Neutrophil (primary cell): ENCODE data around the gene RPL10A.
"Not testable (repeated sequence)": the region's sequence is repeated elsewhere in the genome, so short reads cannot be mapped to it uniquely, and the experiment has no call there.

Source experiments
- H3K27ac ChIP-seq: fragments of 200-600 bp; sonication (generic); 2 replicates; pipeline ENCODE4 v1.5.1; 2016; ENCODE audit warnings: mild to moderate bottlenecking, moderate library complexity
- H3K27me3 ChIP-seq: fragments of 200-600 bp; sonication (generic); 2 replicates; pipeline ENCODE4 v1.6.0; 2016; ENCODE audit warnings: mild to moderate bottlenecking
- H3K36me3 ChIP-seq: fragments of 200-600 bp; sonication (generic); 2 replicates; pipeline ENCODE4 v1.5.1; 2017
- H3K4me1 ChIP-seq, 2 experiments: fragments of 200-600 bp in 1 of 2; sonication (generic) in 1 of 2; 1 replicate in 1 of 2; 2 replicates in 1 of 2; pipeline versions ENCODE4 v1.5.1 to v1.6.1; 2013 to 2016; ENCODE audit warnings: low read depth in 1 of 2, low read length in 1 of 2, mild to moderate bottlenecking in 1 of 2, moderate library complexity in 1 of 2; ENCODE audit not compliant: control insufficient read depth in 1 of 2, insufficient read depth in 1 of 2
- H3K4me3 ChIP-seq, 2 experiments: fragments of 200-600 bp in 1 of 2; sonication (generic) in 1 of 2; 1 replicate in 1 of 2; 2 replicates in 1 of 2; pipeline ENCODE4 v1.5.1; 2013 to 2016; ENCODE audit warnings: low read depth in 1 of 2, low read length in 1 of 2, mild to moderate bottlenecking in 1 of 2, moderate library complexity in 1 of 2
- H3K9me3 ChIP-seq: fragments of 200-600 bp; sonication (generic); 2 replicates; pipeline ENCODE4 v1.5.1; 2016
- TF ChIP-seq, protein P1 (sequence below): fragments of 200-600 bp; sonication (generic); IDR thresholded peaks from 2 replicates; pipeline ENCODE4 v1.5.1; 2016; ENCODE audit warnings: antibody characterized with exemption

RPL10A gene

DNA sequence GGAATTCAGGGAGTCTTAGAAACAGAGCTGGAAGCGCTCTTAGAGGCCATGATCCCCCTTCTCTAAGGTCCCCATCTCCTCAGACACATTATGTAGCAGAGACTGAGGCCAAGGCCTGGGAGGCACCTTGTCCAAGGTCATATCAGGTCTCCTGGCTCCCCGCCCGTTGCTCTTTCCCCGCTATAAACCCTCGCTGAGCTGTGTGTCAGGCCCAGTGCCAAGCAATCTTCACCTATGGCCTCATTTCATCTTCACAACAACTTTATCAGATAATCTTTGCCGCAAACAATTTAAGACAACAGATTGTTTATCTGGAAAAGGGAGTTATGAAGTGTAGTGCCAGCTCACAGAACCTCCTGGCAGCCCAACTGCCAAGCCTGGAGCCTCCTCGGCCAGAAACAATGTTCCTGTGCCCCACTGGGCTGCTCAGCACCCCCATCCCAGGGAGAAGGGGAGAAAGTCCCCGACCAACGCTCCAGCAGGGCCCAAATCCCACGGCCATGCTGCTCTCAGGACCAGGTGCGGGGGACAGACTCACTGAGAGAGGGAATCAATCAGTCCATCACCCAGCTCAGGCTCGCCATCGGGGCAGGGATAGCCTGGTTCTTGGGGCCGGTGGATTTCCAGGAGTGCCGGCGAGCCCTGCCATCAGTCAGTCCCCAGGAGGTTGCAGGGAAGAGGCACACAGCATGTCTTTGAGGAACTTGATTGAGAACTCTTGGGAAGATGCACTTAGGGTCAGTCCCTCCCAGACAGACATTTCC is 32.9 kb upstream of the RPL10A start:
- Histone ChIP-seq H3K9me3 (peaks cover 2% of the 10 kb centered on the region), H3K4me1 (no peaks in the 10 kb centered on the region), H3K27me3 (no peaks in the 10 kb centered on the region), H3K4me3 (no peak overlapping the region), H3K36me3 (no peaks in the 10 kb centered on the region), H3K27ac (no peak overlapping the region)
- TF ChIP-seq, protein P1, sequence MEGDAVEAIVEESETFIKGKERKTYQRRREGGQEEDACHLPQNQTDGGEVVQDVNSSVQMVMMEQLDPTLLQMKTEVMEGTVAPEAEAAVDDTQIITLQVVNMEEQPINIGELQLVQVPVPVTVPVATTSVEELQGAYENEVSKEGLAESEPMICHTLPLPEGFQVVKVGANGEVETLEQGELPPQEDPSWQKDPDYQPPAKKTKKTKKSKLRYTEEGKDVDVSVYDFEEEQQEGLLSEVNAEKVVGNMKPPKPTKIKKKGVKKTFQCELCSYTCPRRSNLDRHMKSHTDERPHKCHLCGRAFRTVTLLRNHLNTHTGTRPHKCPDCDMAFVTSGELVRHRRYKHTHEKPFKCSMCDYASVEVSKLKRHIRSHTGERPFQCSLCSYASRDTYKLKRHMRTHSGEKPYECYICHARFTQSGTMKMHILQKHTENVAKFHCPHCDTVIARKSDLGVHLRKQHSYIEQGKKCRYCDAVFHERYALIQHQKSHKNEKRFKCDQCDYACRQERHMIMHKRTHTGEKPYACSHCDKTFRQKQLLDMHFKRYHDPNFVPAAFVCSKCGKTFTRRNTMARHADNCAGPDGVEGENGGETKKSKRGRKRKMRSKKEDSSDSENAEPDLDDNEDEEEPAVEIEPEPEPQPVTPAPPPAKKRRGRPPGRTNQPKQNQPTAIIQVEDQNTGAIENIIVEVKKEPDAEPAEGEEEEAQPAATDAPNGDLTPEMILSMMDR, result no peak

DNA sequence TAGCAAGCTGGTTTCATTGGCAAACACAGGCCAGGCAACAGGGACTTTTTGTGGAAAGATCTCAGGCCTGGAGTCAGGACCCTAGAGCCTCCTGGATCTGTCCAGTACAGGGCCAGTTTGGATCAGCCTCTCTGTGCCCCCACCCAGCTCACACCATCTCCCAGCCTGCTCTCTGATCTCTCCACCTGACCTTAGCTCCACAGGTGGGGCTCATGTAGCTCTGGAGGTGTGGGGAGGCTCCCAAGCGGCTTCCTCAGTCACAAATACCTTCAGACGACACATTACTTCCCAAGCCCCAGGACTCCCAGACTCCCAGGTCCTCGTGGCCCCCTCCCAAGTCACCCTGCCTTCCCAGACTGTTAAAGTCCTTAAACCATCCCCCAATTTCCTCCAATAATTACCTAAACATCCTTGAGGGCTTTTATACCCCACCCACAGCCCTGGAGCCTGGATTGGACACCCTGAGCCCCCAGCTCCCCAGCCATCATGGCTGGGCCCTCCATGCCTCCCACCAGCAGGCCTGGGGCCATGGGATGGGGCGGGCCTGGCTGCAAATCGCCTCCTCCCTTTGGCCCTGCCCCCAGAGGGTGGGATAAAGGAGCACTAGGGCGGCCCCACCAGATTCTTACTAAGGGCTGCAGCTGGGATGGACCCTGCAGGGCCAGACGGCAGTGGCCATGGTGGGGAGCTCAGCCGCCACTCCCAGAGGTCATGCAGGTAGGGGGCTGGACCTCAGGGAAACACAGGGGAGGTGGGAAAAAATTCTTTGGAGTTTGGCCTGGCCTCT is 31.9 kb upstream of the RPL10A start:
- H3K4me3 ChIP-seq, result no peak overlapping the region
- no peaks in the 10 kb centered on the region for H3K9me3 ChIP-seq
- TF ChIP-seq, protein P1, result no peak
- no peak overlapping the region for H3K27ac ChIP-seq
- no peaks in the 10 kb centered on the region for H3K4me1 ChIP-seq
- no peaks in the 10 kb centered on the region for H3K27me3 ChIP-seq
- H3K36me3 ChIP-seq, result no peaks in the 10 kb centered on the region

DNA sequence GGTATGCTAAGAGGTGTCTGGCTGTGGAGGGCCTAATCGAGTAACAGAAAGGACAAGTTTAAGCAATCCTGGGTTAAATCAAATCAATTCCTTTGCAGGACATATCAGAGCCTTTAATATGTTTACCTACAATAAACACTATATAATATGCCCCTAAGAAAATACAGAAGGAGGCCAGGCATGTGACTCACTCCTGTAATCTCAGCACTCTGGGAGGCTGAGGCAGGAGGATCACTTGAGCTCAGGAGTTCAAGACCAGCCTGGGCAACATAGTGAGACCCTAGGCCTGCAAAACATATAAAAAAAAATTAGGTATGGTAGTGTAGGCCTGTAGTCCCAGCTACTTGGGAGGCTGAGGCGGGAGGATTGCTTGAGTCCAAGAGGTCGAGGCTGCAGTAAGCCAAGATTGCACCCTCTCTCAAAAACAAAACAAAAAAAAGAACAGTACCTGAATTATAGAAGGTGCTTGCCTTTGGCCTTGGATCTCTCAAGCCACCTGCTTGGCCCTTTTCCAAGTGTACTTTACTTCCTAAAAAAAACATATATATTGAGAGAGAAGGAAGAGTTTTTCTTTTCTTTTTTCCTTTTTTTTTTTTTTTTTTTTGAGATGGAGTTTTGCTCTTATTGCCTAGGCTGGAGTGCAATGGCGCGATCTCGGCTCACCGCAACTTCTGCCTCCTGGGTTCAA is 29.7 kb upstream of the RPL10A start:
- H3K36me3 ChIP-seq, H3K27me3 ChIP-seq, H3K4me1 ChIP-seq, H3K4me3 ChIP-seq, H3K27ac ChIP-seq, H3K9me3 ChIP-seq: not testable (repeated sequence)

DNA sequence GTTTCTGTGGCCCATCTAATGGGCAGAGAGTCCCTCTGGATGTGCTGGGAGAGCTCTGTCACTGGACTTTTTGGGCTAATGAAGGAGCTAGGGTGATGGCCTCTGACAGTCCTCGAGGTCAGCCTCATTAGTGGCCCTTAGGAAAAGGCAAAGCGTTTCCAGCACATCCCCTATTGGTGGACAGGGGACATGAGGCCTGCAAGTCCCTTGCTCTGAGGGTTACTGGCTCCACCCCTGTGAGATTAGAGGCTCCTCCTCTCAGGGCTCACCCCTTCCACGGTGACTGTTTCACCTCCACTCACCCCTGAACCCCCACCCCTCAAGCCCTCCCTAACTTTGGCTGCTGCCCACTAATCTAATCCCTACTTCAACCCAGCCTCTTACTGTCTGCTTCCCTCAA is 28.9 kb upstream of the RPL10A start:
- Histone ChIP-seq H3K4me1 (no peaks in the 10 kb centered on the region), H3K36me3 (no peaks in the 10 kb centered on the region)

GRCh38 chr6:35441205-35441604 is 27.0 kb upstream of the RPL10A start:
- no peak overlapping the region for H3K4me3 ChIP-seq
- peaks cover 5 to 9% of the 10 kb centered on the region in 2 experiments for H3K4me1 ChIP-seq
- TF ChIP-seq, protein P1, result no peak
- no peaks in the 10 kb centered on the region for H3K9me3 ChIP-seq
- peaks cover 9% of the 10 kb centered on the region for H3K27me3 ChIP-seq
- no peaks in the 10 kb centered on the region for H3K36me3 ChIP-seq
- no peak overlapping the region for H3K27ac ChIP-seq

More for the DNA sequence above, 28.9 kb upstream of the RPL10A start:
- TF ChIP-seq, protein P1, result no peak
- no peak overlapping the region for H3K4me3 ChIP-seq
- H3K27ac ChIP-seq, result no peak overlapping the region
- no peaks in the 10 kb centered on the region for H3K9me3 ChIP-seq
- H3K27me3 ChIP-seq, result peaks cover 9% of the 10 kb centered on the region
